ENCODE measurements around the gene SH3RF3.

DNA sequence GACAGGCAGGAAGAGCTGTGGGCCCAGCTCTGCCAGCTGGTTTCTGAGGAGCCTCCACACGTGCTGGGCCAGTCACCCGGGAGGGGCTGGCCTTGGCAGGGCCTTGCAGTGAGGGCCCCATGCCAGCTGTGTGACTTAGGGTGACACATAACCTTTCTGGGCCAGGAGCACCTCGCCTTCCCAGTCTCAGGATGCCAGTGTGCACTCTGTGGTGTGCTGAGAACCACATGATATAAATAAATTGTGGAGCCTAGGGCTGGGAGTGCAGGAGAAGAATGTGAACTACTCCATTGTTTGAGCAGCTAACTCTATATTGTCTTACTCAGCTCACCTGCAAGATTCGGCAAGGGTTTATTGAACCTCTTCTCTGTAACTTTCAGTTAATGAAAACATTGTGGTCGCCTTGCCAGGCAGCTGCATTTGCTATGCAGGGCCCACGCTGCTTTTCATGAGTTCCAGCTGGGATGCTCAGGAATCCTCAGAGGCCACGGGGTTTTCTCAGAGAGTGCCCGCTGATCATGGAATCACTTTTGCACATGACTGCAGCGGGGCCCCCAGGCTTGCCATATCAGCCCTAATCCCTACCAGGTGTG is 222.3 kb downstream of the SH3RF3 start:
- TF ChIP-seq, protein P1, sequence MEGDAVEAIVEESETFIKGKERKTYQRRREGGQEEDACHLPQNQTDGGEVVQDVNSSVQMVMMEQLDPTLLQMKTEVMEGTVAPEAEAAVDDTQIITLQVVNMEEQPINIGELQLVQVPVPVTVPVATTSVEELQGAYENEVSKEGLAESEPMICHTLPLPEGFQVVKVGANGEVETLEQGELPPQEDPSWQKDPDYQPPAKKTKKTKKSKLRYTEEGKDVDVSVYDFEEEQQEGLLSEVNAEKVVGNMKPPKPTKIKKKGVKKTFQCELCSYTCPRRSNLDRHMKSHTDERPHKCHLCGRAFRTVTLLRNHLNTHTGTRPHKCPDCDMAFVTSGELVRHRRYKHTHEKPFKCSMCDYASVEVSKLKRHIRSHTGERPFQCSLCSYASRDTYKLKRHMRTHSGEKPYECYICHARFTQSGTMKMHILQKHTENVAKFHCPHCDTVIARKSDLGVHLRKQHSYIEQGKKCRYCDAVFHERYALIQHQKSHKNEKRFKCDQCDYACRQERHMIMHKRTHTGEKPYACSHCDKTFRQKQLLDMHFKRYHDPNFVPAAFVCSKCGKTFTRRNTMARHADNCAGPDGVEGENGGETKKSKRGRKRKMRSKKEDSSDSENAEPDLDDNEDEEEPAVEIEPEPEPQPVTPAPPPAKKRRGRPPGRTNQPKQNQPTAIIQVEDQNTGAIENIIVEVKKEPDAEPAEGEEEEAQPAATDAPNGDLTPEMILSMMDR (IDR thresholded peaks at IDR 0.05), result no peak
- TF ChIP-seq, protein P2, sequence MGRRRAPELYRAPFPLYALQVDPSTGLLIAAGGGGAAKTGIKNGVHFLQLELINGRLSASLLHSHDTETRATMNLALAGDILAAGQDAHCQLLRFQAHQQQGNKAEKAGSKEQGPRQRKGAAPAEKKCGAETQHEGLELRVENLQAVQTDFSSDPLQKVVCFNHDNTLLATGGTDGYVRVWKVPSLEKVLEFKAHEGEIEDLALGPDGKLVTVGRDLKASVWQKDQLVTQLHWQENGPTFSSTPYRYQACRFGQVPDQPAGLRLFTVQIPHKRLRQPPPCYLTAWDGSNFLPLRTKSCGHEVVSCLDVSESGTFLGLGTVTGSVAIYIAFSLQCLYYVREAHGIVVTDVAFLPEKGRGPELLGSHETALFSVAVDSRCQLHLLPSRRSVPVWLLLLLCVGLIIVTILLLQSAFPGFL (CRISPR knock-in tag; IDR thresholded peaks at IDR 0.05; ENCODE audit: borderline replicate concordance), result no peak
- TF ChIP-seq, protein P3, sequence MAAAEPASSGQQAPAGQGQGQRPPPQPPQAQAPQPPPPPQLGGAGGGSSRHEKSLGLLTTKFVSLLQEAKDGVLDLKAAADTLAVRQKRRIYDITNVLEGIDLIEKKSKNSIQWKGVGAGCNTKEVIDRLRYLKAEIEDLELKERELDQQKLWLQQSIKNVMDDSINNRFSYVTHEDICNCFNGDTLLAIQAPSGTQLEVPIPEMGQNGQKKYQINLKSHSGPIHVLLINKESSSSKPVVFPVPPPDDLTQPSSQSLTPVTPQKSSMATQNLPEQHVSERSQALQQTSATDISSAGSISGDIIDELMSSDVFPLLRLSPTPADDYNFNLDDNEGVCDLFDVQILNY (CRISPR knock-in tag; IDR thresholded peaks at IDR 0.05), result no peak

Measured in WTC11 (cell line).